ENCODE data around the gene XRCC2.
"Not testable (repeated sequence)": the region's sequence is repeated elsewhere in the genome, so short reads cannot be mapped to it uniquely, and the experiment has no call there.

XRCC2 gene

DNA sequence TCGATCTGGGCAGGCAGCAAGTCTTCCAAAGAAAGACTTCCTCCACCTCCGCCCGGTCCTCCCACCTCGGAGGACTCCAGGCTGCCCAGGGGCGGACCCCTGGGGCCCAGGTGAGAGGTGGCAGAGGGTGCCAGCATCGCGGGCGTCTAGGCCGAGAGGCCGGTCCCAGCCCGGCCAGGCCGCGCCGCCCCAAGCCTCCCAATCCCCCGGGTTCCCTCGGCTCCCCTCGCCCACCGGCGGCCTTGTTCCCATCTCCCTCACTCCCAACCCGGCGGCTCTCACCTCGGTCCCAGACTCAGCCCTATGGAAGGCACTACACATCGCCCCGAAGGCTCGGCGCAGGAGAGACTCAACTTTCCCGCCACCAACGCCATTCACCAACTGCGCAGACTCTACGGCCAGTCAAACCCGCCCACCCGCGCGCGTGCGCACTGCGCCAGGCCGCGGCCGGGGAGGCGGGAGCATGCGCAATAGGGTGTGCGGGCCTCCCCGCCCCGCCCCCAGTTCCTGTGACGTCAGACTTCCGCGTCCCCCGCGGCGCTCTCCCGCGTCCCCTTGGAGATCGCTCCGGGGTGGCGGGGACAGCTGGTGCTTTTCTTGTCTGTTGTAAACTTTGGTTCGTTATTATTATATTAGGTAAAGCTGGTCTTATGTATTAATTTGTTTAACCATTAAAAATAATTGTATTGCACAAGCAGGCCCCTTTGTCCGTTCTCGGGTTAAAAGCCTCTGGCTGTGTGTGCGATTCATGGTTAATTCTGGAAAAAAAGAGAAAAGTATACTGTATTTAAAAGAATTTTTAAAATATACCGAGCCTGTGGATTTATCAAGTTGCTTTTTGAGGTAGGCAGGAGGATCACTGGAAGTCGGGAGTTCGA lies at the start of gene XRCC2:
TSS of gene XRCC2 (minus strand) at position 383 of the 878 bp plus-strand sequence. CDS start at position 321, 62 bp downstream.
- DNase-seq, result peak; percentile 96

DNA sequence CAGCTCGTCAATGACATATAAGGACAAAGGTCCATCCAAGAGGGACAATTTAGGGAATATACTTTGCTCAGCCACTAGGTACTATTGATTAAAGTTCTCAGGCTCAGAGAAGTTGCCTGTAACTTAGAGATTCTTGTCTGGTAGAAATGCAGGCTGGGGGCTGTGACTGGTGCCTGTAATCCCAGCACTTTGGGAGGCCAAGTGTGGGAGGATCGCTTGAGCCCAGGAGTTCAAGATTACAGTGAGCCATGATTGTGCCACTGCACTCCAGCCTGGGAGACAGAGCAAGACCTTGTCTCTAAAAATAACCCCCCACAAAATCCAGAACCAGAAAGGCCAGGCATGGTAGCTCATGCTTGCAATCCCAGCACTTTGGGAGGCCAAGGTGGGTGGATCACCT lies 47.4 kb upstream of the XRCC2 start:
- no peak for DNase-seq

DNA sequence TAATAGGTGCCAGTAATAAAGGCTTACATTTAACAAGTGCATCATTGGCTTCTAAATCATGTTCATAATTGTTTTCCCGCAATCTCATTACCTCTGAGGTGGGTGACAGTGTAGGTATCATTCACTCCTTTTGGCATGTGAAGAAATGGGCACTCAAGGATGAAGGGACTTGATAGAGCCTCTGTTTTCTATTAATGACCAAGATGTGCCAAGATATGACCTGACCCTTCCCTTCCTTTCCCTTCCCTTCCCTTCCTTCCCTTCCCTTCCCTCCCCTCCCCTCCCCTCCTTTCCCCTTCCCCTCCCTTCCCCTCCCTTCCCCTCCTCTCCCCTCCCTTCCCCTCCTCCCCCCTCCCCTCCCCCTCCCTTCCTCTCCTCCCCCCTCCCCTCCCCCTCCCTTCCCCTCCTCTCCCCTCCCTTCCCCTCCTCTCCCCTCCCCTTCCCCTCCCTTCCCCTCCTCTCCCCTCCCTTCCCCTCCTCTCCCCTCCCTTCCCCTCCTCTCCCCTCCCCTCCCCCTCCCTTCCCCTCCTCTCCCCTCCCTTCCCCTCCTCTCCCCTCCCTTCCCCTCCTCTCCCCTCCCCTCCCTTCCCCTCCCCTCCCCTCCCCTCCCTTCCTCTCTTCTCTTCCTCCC lies 36.6 kb upstream of the XRCC2 start:
- DNase-seq, result not testable (repeated sequence)

DNA sequence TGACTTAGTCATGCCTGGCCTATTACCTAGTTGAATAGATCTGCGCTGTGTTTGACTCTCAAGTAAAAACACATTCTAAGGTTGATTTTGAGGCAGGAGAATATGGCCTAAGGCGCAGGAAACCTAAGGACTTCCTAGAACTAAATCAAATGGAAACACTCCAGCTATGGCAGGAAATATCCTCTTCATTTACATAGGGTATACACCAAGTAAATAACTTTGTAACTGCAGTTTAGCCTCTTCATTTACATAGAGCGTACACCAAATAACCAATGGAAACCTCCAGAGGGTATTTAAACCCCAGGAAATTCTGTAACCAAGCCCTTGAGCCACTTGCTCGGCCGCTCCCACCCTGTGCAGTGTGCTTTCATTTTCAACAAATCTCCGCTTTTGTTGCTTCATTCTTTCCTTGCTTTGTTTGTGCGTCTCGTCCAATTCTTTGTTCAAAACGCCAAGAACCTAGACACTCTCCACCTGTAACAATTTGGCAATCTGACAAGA lies 35.6 kb upstream of the XRCC2 start:
- no peak for DNase-seq

DNA sequence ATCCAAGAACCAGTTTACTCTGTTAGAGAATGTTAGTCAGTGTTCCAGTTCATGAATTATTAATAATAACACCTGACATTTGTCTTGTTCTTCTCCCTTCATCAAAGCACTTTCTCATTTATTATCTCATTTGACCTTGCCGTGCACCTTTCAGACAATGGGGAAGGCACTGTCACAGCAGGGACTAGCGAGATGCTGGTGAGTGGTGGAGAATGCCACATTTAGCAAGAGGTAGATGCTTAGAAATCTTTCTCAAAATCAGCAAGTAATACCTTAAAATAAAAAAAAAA lies 34.2 kb upstream of the XRCC2 start:
- DNase-seq, result no peak

DNA sequence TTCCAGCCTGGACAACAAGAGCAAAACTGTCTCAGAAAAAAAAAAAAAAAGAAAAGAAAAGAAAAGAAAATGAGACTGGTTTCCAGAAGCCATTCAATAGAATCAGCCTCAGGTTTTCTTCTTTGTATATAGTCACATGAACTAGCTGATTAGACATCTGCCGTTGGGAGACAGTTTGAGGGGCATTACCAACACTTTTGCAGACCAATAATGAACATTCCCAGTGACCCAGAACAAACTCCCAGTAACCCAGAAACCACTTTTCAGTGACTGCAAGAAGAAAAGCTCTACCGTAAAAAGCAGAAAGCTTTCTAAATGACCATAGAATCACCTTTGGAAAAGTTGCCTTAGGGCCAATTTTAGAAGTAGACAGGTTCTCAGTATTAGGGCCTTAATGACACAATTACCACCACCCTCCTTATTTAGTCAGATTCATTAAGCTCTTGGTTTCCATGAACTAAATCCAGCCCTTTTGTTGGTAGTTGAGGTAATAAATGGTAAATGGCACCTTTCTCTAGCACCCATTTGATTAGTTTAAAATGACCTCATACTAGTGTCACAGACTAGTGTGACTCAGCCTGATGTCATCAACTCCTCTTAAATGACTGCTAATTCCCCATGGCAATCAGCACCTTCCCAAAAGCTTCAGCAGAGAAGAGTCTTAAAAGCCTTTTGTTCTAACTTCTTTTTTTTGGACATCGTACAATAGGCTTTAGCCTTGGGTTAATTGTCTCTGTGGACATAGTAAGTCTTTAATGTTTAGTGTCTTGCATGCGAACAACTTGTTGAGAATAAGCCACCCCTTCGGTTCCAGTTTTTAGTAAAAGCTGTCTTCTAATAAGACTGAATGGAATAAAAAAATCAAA lies 33.6 kb upstream of the XRCC2 start:
- DNase-seq, result no peak

DNA sequence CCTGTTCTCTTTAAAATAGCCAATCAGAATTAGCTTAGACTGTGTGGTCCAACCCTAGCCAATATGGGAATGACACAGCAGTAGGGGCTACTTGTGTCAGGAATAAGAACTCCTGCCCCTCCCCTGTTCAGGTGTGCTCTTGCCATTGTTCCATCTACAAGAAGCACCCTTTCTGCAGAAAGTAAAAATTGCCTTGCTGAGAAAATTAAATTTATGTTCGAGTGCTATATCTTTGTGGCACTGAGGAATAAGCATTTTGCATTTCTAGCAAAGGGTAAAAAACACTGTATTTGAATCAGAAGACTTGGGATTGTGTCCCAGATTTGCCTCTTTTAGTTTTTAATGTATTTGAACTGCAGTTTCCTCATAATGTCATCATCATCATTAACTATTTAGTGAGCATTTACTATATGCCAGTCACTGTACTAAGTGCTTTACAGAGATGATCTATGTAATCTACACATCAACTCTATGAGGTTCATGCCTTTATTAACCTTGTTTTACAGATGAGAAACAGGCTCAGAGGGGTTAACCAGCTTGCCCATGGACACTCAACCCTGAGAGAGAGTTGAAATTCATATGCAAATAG lies 28.9 kb upstream of the XRCC2 start:
- no peak for DNase-seq

DNA sequence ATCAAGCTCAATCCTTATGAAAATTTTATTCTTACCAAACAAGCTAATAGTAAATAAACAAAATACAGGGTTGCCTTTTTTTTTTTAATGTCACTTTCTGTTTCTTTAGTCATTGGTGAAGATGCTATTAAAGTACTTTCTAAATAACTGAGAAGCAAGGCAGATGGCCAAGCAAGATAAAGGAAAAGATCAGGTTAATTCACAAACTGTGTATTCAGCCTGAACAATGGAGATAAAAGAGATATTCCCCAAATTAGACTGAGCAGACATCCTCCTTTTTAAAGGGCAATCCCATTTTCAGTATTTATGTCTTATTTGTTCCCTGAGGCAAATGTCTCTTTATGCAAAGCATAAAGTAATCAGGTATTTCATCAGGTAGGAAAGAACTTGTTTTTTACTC lies 23.1 kb upstream of the XRCC2 start:
- no peak for DNase-seq

DNA sequence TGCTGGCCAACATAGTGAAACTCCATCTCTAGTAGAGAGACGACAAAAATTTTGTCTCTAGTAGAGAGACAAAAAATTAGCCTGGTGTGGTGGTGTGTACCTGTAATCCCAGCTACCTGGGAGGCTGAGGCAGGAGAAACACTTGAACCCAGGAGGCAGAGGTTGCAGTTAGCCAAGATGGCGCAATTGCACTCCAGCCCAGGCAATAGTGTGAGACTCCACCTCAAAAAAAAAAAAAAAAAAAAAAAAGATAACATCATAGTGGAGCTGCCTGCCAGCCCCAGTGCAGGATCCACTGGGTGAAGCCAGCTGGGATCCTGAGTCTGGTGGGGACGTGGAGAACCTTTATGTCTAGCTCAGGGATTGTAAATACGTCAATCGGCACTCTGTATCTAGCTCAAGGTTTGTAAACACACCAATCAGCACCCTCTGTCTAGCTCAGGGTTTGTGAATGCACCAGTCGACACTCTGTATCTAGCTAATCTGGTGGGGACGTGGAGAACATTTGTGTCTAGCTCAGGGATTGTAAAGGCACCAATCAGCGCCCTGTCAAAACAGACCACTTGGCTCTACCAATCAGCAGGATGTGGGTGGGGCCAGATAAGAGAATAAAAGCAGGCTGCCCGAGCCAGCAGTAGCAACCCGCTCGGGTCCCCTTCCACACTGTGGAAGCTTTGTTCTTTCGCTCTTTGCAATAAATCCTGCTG lies 21.5 kb upstream of the XRCC2 start:
- not testable (repeated sequence) for DNase-seq

DNA sequence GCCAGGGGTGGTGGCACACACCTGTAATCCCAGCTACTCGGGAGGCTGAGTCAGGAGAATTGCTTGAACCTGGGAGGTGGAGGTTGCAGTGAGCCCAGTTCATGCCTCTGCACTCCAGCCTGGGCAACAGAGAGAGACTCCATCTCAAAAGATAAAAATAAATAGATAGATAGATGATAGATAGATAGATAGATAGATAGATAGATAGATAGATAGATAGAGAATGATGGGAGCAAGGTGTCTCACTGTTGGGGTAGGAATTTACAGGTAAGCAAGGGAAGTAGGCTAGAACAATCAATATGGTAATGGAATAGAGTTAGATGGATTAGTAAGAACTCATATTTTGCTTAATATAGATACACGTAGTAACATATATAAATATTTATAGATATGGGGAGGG lies 16.3 kb upstream of the XRCC2 start:
- not testable (repeated sequence) for DNase-seq

DNA sequence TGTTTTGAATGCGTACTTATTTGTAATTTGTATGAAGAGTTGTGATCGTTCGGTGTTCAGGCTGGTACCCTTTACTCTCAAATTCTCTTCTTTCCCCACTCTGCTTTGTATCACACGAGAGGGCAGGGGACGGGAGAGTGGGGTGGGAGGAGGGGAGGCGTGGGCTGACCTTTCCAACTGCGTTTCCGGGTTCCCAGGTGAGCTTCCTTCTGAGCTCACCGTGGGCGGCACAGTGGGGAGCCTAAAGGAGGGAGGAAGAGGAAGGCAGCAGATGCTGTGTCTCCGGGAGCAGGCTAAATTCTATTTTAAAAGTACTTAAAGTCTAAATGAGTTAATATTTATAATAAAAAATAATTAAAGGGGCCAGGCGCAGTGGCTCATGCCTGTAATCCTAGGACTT lies 7.4 kb upstream of the XRCC2 start:
- no peak for DNase-seq

DNA sequence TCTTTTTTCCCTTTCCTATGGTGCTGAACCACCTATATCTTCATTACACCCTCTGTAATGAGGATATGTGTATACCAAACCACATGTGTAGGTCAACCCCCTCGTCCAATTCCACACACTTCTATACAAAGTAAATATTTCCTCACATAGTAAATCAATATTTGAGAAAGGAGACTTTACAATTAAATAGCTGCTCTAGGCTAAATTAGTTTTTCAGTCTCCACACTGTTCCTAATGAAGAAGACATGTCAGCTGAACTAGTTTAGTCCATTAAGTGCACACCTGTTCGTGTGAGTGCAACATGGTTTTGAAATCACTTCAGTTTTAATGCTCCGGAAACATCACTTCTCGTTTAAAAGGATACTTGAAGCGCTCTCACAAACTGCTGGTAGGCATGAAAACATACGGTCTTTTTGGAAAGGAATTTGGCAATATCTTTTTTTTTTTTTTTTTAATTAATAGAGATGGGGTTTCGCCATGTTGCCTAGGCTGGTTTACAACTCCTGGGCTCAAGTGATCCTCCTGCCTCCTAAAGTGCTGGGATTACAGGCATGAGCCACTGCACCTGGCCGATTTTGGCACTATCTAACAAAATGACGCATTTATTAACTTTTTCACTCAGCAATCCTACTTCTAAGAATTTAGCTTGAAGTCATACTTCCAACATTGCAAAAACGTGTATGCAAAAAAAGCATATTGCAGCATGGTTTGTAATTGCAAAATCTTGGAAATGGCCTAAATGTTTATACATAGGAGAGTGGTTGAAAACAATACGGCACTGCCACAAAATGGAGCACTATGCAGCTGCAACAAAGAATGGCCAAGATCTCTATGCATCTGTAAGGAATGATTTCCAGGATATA lies 2.1 kb upstream of the XRCC2 start:
- DNase-seq, result no peak

DNA sequence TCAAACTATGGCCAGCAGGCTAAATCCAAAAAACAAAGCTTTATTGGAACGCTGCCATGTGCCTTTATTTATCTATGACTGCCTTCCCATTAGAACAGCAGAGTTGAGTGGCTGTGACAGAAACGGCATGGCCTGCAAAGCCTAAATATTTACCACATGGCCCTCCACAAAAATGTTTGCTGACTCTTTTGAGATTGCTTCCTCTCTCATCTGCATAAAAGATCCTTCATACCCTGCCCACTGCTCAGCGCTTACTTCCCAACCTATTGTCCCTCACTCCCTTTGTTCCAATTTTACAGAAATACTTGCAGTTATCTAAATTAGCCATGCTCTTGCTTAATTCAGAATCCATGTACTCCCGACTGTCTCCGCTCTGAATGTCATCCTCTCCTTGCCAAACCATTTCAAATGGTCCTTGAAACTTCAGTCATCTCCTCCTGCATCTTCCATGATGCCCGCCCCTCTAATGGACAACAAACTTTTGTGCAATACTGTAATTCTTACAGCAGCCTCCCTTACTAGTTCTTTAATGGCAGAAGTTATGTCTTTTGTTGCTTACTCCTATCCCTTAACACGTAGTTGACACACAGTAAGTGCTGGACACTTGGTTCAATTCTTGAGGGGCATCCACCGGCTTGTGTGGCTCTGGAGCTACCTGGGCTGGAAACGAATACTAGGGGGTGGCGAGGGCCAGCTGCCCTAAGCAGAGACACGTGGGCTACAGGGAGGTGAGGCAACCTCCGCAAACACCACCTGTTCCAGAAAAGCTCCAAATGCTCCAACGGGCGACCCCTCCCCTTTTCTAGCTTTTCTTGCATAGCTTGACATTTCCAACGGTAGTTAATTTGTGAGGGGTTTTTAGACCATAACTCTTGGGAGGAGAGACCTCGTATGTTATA lies 832 bp downstream of the XRCC2 start:
- DNase-seq, result no peak

DNA sequence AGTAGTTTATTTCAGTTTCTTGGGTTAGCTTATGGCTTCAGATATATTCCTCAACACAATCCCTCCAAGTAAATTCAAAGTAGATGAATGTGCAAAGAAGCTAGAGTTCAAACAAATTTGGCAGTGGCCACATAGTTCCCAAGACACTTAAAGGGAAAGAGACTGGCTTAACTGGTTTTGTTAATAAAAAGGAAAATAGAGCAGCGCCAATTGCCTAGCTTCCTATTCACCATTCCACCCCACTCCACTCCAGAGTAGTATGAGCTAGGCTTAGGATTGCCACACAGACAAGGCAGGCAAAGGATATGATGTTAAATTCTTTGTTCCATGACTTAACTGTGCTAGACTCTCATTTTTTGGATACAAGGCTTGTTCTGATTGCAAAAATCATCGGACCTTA lies 2.0 kb downstream of the XRCC2 start:
- no peak for DNase-seq

DNA sequence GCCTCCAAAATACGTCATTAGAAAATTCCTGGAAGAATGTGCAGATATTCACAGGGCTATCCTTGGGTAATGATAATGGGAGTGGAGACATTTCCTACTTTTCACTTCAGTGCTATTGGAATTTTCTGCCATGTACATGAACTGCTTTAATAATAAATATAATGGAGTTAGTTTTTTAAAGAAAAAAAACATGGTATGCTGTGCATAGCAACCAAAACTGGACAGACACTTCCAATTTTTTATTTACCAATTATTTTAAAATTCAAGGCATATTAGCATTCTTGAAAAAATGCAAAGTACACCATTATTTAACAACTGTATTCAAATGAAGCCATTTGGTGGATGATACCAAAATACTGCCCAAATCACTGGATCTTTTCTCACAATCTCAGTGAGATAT lies 3.3 kb downstream of the XRCC2 start:
- no peak for DNase-seq

DNA sequence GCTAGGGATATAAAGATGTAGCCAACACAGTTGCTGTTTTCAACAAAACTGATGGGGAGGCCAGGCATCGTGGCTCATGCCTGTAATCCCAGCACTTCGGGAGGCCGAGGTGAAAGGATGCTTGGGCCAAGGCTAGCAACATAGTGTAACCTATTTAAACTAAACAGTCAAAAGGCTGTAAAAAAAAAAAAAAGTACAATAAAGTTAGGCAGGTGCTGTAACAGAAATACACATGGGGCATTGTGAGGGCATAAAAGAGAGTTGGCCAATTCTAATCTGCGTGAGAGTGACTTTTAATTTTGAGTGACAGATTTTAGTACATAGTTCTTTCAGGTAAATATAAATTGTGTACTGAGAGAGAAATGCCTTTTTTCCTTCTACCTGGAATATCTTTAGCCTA lies 6.2 kb downstream of the XRCC2 start:
- DNase-seq, result no peak

DNA sequence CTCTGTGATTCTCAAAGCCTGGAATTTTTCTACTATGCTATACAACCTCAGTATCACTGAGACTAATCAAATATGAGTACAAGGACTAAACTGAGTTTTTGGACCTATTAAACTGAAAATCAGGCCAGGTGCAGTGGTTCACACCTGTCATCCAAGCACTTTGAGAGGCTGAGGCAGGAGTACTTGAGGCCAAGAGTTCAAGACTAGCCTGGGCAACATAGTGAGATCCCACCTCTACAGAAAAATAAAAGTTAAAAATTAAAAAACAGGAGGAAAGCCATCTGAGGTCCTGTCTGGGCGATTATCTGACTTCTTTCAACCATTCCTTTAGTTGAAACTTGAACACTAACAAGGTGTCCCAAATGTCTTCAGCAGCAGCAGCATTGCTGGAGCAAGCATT lies 7.0 kb downstream of the XRCC2 start:
- DNase-seq, result no peak

DNA sequence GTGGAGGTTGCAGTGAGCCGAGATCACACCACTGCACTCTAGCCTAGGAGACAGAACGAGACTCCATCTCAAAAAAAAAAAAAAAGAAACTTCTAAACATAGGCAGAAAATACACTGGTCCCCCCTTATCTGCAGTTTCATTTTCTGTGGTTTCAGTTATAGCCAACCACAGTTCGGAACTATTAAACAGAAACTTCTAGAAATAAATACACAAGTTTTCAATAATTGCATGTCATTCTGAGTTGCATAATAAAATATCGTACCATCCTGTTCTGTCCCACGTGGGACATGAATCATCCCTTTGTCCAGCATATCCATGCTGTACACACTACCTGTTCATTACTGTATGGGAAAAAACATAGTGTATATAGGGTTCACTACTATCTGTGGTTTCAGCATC lies 8.0 kb downstream of the XRCC2 start:
- no peak for DNase-seq

DNA sequence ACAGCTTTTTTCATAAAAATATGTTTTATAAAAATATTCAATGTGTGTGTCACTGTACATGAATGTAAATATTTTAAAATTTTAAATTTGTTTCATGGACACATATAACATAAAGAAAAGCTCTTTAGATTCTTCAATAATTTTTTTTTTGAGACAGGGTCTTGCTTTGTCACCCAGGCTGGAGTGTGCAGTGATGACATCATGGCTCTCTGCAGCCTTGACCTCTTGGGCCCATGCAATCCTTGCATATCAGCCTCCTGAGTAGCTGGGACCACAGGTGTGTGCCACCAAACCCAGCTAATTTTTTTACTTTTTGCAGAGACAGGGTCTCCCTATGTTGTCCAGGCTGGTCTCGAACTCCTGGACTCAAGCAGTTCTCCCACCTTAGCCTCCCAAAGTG lies 9.9 kb downstream of the XRCC2 start:
- no peak for DNase-seq

DNA sequence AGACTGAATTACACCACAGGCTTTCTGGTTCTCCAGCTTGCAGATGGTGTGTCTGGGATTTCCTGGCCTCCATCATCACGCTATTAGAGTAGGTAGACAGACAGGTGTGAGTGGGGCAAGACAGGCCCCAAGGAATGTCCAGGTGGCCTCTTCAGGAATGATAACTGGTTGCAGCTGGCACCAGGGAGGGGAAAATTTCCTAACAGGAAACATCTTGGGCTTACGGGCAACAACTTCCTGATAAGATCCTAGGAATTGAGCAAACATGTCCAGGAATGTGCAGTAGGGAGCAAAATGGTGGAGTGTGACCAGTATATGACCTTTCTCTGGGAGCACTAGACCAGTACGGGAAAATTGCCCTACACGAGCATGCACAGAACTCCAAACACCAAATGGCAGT lies 11.3 kb downstream of the XRCC2 start:
- no peak for DNase-seq

All from CD4-positive, alpha-beta T cell treated with Interleukin-17A for 4 hours (primary cell).